ENCODE results near the gene SORL1.

DNA sequence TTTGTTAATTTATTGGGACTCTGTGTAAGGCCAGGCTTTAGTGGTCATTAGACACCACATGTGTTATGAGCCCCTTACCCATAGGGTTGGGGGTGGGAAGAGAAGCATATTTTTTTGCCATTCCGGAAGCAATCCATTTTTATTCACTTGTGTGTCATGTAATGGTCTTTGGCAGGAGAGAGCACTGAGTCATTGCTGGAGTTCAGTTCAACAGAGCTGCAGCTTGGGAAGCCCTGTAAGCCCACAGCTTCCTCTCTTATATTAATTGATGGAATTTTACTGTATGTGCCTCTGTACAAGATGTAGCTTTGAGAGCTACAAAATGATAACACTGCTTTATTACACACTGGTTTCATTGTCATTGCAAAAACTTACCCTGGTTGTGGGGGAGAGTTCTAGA lies 177.9 kb downstream of the SORL1 start:
- TF ChIP-seq POLR2AphosphoS5 (IDR thresholded peaks at IDR 0.05; ENCODE audit: low read depth, low read length), result no peak
- no peak for TF ChIP-seq TAF1 (IDR thresholded peaks at IDR 0.05; ENCODE audit: borderline replicate concordance, low read depth, low read length)
